GM15510 (cell line): Measurements from ENCODE around the gene MSMP.
A peak's percentile ranks its signal among the peaks of the same experiment; 100 is the strongest.

Experiments used
- POLR2A ChIP-seq: IDR thresholded peaks from 3 replicates; pipeline ENCODE4 v1.6.1; 2011; ENCODE audit warnings: borderline replicate concordance; ENCODE audit not compliant: insufficient read length; ENCODE audit errors: extremely low read depth

Gene MSMP

DNA sequence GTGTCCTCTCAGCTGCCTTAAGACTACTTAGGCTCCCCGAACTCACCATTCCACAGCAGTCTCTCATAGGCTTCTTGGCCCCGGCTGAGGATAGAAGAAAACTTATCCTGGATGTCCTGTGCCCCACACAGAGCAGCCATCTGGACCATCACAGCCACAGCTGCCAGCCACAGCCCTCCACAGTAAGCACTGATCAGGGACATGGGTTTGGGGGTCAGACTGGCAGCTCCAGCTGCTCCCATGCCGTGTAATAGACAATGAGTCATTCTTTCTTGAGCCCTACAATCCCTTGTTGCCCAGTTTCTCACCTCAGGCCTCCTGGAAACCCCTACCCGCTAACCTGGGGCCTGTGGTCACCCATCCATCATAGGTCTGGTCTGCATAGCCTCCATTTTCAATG lies 15.9 kb downstream of the MSMP start:
- no peak for TF ChIP-seq POLR2A

DNA sequence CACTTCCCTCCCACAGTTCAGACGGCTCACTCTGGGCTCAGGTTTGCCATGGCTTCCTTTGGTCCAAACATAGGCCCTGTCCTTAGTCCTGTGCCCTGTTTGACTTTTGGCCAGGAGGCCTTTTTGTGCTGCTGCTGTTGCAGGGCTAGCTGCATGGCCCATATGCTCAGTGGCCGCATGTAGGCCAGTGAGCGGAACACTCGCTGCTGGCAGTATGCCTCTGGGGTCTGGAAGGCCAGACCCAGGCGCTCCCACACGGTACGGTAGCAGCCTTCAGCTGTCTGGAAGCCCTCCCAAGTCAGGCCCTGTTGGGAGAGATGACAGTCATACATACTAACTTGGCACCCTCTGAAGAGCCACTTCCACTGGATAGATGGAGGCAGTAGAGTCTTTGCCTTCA lies 16.9 kb downstream of the MSMP start:
- TF ChIP-seq POLR2A: no peak

DNA sequence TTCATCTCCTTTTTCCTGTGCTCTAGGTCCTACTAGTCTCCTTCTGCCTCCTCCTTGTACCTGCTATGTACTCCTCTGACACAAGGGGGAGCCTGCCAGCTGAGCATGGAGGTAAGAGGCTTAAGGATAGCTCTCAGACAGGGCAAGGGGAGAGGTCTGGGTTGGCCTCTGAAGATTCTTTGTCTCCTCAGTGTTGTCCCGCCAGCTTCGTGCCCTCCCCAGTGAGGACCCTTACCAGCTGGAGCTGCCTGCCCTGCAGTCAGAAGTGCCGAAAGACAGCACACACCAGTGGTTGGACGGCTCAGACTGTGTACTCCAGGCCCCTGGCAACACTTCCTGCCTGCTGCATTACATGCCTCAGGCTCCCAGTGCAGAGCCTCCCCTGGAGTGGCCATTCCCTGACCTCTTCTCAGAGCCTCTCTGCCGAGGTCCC lies 17.9 kb downstream of the MSMP start:
- no peak for TF ChIP-seq POLR2A

DNA sequence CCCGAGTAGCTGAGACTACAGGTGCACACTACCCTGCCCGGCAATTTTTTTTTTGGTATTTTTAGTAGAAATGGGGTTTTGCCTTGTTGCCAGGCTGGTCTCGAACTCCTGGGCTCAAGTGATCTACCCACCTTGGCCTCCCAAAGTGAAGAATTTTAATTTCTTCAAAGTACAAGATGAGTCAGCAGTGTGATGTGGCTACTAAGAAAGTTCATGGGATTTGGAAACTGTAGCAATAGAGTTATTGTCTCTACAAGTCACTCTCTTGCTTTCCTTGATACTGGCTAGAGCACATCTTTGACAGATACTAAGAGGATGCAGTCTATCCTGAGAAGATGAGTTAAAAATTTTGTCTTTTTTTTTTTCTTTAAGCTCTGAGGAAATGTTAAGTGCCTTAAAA lies 20.0 kb downstream of the MSMP start:
- TF ChIP-seq POLR2A: no peak

DNA sequence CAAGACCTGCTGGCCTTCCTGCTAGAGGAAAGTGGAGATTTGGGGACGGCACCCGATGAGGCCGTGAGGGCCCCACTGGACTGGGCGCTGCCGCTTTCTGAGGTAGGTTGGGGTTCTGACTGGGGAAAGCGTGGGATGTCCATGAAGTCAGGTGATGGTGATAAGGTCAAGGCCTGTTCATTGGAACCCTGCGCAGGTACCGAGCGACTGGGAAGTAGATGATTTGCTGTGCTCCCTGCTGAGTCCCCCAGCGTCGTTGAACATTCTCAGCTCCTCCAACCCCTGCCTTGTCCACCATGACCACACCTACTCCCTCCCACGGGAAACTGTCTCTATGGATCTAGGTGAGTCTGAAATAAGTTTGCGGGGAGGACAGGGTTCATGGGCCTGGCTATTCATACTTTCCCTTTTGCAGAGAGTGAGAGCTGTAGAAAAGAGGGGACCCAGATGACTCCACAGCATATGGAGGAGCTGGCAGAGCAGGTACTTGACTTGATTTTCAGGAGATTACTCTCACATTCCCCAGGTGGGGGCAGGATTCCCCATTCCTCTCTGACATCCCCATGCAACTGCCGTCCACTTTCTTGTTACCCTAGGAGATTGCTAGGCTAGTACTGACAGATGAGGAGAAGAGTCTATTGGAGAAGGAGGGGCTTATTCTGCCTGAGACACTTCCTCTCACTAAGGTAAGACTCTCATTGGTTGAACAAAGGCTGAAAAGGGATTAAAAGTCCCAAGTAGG lies 21.1 kb downstream of the MSMP start:
- no peak for TF ChIP-seq POLR2A

DNA sequence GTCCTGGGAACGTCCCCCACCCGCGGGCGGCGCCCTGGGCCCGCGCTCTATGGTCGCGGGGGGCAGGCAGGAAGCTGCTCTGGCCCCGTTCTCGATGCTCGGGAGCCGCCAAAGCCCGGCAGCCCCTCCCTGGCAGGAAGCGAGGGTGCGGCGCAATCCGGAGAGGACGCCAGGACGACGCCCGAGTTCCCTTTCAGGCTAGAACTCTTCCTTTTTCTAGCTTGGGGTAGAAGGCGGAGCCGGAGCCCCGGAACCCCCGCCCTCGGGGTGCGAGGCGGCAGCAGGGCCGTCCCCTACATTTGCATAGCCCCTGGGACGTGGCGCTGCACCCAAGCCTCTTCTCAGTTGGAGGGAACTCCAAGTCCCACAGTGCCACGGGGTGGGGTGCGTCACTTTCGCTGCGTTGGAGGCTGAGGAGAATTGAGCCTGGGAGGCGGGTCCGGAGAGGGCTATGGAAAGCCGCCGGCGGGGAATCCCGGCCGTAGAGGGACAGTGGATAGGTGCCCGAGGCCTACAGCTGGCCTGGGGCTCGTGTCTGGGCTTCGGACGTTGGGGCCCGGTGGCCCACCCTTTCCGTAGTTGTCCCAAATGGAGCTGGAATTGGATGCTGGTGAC lies 21.8 kb downstream of the MSMP start, which contains the start of the genes CREB3 and TLN1:
Gene CREB3 (plus strand): TSS at position 482 of the 615 bp plus-strand sequence. CDS start 107 bp downstream, at position 589.
Gene TLN1 (minus strand): TSS at position 11 of the 615 bp plus-strand sequence. CDS start 6,501 bp downstream, outside the sequence.
- TF ChIP-seq POLR2A: peak; percentile 78

DNA sequence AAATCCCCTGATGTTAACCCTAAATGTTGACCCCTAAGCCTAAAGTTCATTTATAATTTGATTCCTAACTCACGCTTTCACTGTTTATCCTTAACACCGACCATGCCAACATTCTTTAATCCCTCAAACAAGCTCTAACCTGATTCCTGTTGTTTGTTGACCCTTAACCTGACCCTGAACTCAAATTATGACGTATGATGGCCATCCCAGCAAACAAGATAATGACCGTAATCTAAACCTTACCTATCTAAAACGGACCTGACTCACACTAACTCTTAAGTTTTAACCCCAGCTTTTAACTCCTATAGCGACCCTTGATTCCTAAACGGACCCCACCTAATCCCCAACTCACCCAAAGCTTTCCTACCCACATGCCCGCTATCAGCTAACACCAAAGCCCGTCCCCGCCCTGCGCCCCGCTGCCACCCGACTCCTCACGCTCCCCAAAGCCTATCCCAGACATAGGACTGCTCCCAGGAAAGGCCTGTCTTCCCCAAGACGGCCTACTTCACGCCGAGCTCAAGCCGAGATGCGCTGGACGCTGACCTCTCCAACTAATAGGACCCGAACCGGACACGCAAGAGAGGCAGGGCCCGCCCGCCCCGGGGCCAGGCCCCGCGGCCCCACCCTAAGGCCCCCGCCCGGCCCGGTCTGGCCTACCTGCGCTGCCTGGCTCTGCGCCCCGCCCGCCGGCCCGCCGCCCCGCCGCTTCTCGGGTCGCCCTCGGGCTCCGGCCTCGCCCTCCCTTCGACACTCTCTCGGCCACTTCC lies 22.5 kb downstream of the MSMP start:
- TF ChIP-seq POLR2A: no peak

DNA sequence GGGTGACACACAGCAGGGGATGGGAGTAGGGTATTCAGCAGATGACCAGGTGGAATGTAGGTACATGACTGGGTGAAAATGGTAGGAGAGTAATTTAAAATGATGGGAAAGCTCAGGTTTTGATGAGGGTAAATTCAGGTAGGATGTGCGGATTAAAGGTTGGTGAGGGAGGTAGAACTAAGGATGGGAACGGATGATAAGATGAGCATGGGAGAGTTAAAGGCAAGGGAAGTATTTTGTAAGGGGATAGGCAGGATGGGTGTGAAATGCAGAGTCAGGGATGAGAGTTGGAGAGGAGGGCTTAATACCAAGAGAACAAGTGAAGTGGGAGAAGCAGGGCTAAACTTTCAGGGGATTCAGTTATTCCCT lies 23.6 kb downstream of the MSMP start:
- TF ChIP-seq POLR2A: no peak

DNA sequence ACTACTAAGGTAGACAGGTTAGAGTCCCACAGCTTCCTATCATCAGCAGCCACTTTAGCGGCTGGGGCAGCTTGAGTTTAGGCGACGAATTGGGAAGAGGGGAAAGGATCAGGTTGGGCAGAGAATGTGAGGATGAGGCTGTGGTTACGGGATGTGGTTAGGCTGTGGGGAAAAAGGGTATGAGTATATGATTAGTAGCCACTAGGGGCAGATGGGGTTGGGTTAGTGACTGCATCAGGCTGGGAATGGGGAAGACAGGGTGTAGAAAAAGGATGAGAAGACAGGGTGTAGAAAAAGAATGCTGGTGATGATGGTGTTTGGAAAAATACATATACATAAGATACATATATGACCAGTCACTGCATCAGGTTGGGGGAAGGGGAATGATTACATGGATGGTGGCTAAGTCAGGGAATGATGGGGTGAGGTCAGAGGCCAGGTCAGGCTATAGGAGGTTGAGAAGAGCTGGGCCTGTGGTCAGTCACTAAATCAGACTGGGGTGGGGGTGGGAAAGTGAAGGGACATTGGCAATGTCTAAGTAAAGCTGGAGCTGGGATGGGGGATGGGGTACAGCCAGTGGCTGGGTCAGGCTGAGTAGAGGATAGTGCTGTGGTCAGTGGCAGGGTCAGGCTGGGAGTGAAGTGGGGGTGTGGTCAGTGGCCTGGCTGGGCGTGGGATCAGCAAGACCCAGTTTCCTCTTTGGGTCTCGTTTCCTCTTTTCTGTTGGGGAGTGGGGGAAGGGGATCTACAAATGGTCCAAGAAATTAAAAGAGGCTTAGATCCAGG lies 24.2 kb downstream of the MSMP start:
- no peak for TF ChIP-seq POLR2A

DNA sequence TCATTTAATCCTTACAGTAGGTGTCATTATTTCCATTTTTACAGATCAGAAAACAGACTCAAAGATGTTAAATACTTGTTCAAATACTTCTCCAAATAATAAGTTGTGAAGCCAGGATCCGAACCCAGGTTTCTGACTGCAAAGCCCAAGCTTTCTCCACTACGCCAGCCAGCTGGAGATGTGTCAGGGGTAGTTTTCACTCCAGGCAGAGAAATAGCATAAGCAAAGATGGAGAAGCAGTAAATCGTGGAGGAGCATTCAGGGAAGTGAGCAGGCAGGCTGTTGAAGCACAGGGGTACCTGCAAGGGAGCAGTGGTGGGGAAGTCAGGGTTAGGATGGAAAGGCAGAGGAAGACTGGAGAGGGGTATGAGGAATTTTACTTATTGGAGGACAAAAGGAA lies 25.0 kb downstream of the MSMP start:
- TF ChIP-seq POLR2A: no peak

DNA sequence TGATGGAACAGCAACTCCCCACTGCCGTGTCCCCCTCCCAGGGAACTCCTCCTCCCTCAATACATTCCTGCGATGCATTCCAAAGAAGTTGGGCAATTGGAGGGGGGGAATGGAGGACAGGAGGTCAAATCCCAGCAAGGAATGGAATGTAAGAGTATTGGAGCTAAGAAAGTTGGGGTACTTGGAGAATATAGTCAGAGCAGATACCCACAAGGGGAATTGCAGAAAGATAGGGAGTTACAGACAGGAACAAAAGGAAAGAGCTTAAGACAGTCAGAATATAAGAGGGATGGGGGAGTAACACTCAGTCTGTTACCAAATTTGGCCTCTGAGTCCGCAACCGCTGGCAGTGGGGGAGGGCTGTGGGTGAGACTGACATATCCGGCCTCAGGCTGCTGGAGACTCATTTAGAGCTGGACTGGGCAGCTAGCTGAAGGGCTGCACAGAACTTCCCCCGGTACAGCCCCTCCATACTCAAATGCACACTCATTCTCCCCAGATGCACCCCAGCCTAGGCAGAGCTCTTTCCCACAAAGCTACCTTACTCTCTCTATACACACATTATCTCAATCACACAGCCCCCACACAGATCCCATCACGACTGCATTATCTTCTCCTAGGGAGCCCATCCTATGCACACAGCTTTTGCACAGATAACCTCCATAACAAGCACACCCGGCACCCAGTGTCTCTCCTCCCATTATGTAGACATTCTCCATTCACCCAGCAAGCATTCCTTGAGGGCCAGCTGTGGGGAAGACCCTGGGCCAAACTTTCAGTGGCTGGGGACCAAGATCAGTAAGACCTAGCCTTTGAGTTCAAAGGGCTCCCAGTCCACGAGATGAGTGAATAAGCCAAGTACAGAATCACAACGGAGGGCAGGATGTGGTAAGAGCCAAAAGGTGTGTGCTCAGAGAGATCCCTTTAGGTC lies 25.8 kb downstream of the MSMP start:
- peak; percentile 49 for TF ChIP-seq POLR2A

DNA sequence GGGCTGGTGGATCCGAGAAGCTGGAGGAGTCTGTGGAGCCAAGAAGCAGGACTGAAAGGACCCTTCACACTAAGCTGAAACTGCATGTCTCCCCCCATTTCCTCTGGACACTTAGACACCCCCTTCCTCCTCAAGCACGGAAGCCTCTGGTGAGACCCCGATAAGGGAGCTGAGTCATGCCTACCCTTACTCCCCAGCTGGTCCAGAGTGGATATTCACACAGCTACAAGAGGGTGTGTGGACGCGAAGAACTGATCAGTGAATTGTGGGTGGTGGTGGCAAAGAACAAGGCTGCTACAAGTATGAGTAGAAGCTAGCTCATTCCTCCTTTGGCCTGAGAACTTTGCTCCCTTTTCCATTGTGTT lies 26.4 kb downstream of the MSMP start:
- no peak for TF ChIP-seq POLR2A

DNA sequence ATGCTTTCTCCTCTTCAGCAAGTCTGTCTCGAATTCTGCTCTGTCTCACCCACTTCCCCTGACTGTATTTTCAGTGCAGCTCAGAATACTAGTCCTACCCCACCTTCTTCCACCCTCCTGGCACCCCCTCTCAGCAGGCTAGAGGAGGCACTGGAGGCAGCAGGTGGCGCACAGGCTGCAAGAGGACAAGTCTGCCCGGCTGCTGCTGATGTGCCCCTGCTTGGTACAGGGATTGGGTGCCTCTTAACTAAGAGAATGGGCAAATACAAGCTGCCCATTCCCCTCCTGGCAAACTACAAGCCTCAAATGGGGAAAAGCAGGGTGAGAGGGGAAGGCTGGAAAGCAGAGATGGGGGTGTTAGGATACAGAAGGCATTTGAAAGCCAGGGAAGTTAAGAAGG lies 27.1 kb downstream of the MSMP start:
- no peak for TF ChIP-seq POLR2A

DNA sequence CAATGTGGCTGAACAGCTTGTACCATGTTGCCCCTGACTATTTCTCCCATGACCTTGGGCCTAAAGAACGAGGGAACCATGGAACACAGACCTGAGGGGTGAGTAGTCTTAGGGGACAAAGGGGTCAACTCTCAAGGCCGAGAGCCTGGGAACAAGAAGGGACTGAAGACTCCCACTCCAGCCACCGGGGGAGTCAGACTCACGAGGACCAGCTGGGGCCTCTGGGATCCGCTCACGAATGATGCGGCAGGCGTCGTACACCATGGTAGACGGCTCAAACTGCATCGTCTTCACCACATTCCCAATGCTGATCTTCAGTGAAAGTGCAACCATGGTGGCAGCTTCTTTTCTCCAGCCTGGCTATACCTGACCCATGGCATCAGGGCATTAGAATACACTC lies 28.7 kb downstream of the MSMP start:
- TF ChIP-seq POLR2A: no peak

DNA sequence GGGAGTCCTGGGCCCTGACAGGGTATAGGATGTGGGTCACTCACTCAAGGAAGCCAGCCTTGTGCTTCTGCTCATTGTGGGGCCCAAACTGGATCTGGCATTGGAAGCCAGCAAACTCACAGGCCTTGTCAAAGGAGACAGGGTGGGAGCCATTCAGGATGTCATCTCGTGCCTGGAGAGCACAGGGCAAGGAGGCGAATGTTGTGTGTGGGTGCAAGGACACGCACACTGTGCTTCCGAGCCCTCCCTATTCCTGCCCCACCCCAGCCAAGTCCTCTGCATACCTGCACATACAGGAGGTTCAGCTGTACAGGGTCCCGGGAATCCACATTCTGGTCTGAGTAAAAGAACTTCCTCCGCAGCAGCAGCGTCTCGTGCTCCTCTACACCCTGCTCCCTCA lies 30.2 kb downstream of the MSMP start:
- TF ChIP-seq POLR2A: no peak

DNA sequence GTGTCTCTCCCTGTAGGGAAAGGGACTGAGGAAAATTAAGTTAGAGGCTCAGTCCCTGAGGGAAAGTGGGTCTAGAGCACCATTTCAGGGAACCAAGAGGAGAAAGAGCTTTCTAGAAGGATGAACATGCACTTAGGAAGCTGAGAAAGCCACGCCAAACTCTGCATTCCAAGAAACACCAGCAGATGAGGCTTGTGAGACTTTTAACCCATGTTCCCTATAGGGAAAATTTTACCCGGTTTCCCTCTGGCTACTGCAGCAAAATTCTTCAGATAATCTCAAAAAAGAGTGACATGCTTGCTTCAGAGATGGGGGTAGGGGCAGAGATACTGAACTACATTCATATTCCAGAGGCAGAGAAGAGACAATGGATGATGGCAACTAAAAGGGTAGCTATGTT lies 30.6 kb downstream of the MSMP start:
- TF ChIP-seq POLR2A: no peak
